Lung (tissue), 12 donors: Measurements from ENCODE around the gene P4HA1. TPM values are rescaled to one million over a fixed set of nuclear protein-coding genes. Genes with fewer than 3 reads are reported as not detected.

Source experiments
- ATAC-seq: fragments of 200-7000 bp; cut with Tn5 transposase; one replicate; pipeline ENCODE4 v1.9.1; 2020; ENCODE audit warnings: moderate number of reproducible peaks; ENCODE audit not compliant: insufficient read depth, low FRiP score
- DNase-seq, 3 donors: peaks; one replicate each; pipeline ENCODE4 v3.0.0-alpha.2; 2013 to 2017
- H3K27ac ChIP-seq, 2 donors: one replicate each; pipeline ENCODE4 v1.5.1; 2013; ENCODE audit warnings: mild to moderate bottlenecking in 2 of 2, moderate library complexity in 2 of 2, control low read depth in 1 of 2, inconsistent platforms in 1 of 2, low read depth in 1 of 2, low read length in 1 of 2
- H3K27me3 ChIP-seq, 3 donors: one replicate each; pipeline ENCODE4 v1.5.1; 2013; ENCODE audit warnings: low read length in 2 of 3; ENCODE audit not compliant: control insufficient read depth in 3 of 3, insufficient read depth in 3 of 3
- H3K36me3 ChIP-seq, 4 donors: one replicate each; pipeline ENCODE4 v1.5.1; 2013; ENCODE audit warnings: low read length in 4 of 4, mild to moderate bottlenecking in 1 of 4, moderate library complexity in 1 of 4; ENCODE audit not compliant: control insufficient read depth in 4 of 4, insufficient read depth in 4 of 4
- H3K4me1 ChIP-seq, 5 donors: one replicate each; pipeline ENCODE4 v1.5.1; 2013; ENCODE audit warnings: low read length in 5 of 5, mild to moderate bottlenecking in 2 of 5, moderate library complexity in 1 of 5; ENCODE audit not compliant: control insufficient read depth in 5 of 5, insufficient read depth in 5 of 5
- H3K4me3 ChIP-seq: one replicate; pipeline ENCODE4 v1.5.1; 2013; ENCODE audit warnings: mild to moderate bottlenecking, control low read depth, moderate library complexity
- H3K9ac ChIP-seq, 2 donors: one replicate each; pipeline ENCODE4 v1.5.1; 2013; ENCODE audit warnings: low read length in 2 of 2, control low read depth in 1 of 2; ENCODE audit not compliant: insufficient read depth in 1 of 2
- H3K9me3 ChIP-seq, 4 donors: one replicate each; pipeline ENCODE4 v1.5.1; 2013; ENCODE audit warnings: low read length in 3 of 4, mild to moderate bottlenecking in 1 of 4, moderate library complexity in 1 of 4; ENCODE audit not compliant: control insufficient read depth in 4 of 4, insufficient read depth in 3 of 4
- WGBS, 2 donors: extraction: QIAGEN DNeasy Blood & Tissue Kit; methylation state at CpG; one replicate each; pipeline ENCODE4 v1.1.7; 2013; 5-methylcytosine and 5-hydroxymethylcytosine counted together
- polyA plus RNA-seq, 2 donors: library from polyadenylated mRNA; stranded (reverse); fragments of 200-250 nt; gene quantifications; one replicate each; pipeline ENCODE4 v1.2.1, GENCODE V29; 2013
- total RNA-seq, 2 donors: library from RNA; depleted of rRNA in 1 of 2; stranded (reverse); fragments of >200 nt in 1 of 2; gene quantifications; one replicate each; pipeline ENCODE4 v1.2.1, GENCODE V29; 2014 to 2021
- TF ChIP-seq, protein P1 (sequence below): IDR thresholded peaks from 2 replicates; pipeline ENCODE4 v1.5.1; 2012; ENCODE audit warnings: mild to moderate bottlenecking; ENCODE audit errors: control extremely low read depth, extremely low read depth
- donor health status: control.
- donor health status: control.
- donor health status: Bipolar disorder and iron deficiency.
- donor health status: healthy.
- donor health status: DM: yes; HTN: yes; CAD: no.

P4HA1 gene
- total and polyA plus RNA-seq, 4 donors: 10.5 to 71.0 (median 32.2) TPM

DNA sequence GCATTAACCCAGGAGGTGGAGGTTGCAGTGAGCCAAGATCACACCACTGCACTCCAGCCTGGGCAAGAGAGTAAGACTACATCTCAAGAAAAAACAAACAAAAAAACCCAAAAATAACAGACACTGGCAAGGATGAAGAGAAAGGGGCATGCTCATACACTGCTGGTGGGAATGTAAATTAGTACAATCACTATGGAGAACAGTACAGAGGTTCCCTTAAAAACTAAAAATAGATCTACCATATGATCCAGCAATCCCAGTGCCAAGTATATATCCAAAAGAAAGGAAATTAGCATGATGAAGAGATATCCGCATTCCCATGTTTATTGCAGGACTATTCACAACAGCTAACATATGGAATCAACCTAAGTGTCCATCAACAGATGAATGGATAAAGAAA lies 75.6 kb downstream of the P4HA1 start:
- DNase-seq: peak in 1 of 3 donors; percentile 21
- TF ChIP-seq, protein P1, sequence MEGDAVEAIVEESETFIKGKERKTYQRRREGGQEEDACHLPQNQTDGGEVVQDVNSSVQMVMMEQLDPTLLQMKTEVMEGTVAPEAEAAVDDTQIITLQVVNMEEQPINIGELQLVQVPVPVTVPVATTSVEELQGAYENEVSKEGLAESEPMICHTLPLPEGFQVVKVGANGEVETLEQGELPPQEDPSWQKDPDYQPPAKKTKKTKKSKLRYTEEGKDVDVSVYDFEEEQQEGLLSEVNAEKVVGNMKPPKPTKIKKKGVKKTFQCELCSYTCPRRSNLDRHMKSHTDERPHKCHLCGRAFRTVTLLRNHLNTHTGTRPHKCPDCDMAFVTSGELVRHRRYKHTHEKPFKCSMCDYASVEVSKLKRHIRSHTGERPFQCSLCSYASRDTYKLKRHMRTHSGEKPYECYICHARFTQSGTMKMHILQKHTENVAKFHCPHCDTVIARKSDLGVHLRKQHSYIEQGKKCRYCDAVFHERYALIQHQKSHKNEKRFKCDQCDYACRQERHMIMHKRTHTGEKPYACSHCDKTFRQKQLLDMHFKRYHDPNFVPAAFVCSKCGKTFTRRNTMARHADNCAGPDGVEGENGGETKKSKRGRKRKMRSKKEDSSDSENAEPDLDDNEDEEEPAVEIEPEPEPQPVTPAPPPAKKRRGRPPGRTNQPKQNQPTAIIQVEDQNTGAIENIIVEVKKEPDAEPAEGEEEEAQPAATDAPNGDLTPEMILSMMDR: no peak
- Histone ChIP-seq H3K36me3 (peaks cover 10 to 19% (median 12%) of the 10 kb centered on the region in 4 donors), H3K27me3 (no peaks in the 10 kb centered on the region), H3K27ac (no peak overlapping the region), H3K4me3 (no peak overlapping the region), H3K9ac (no peak overlapping the region), H3K9me3 (no peaks in the 10 kb centered on the region), H3K4me1 (peaks cover 0 to 11% (median 2%) of the 10 kb centered on the region in 5 donors)
- 92 to 97% methylated on average over 1 of the region's 1 CpG for WGBS, 2 donors
- ATAC-seq: no peak

DNA sequence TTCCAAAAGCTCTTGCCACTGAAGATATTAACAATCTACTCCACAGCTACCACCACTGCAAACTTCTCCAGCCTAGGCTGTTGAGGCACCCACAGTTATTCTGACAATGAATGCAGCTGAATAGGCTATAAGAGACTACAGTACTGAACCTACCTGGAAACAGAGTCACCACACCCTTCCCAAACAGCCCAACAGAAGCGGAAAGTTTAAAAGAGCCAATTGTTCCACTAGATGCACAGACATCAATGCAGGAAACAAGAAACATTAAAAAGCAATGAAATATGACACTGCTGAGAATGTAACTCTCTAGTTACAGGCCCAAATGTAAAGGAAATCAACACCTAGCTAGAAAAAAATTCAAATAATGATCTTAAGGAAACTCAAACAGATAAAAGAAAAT lies 77.6 kb downstream of the P4HA1 start:
- Histone ChIP-seq H3K9me3 (no peaks in the 10 kb centered on the region), H3K4me3 (no peak overlapping the region), H3K27ac (no peak overlapping the region), H3K9ac (no peak overlapping the region), H3K36me3 (peaks cover 14 to 26% (median 20%) of the 10 kb centered on the region in 4 donors), H3K4me1 (peaks cover 0 to 11% (median 2%) of the 10 kb centered on the region in 5 donors), H3K27me3 (no peaks in the 10 kb centered on the region)
- TF ChIP-seq, protein P1: no peak
- no peak for ATAC-seq
- DNase-seq: no peak
- WGBS, 2 donors: 84 to 86% methylated on average over 1 of the region's 1 CpG

DNA sequence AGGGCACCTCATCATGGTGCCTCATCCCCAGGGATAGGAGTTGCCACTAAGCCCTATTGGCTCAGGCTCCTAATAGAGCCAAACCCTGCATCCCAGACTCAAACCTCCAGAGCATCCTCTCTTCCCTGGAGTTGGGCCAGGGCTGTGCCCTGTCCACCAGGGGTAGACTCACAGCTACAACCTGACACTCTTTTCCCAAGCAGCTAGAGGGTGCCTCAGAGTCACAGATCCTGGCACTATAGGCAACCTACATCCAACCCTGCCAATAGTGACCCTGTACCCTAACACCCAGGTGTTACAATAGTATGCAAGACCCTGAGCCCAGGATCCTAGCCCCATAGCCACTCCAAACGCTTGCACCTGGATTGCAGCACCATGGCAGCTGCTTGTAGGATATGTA lies 78.0 kb downstream of the P4HA1 start:
- Histone ChIP-seq H3K9ac (no peak overlapping the region), H3K27me3 (no peaks in the 10 kb centered on the region), H3K36me3 (peaks cover 14 to 22% (median 20%) of the 10 kb centered on the region in 4 donors), H3K4me1 (peaks cover 0 to 11% (median 2%) of the 10 kb centered on the region in 5 donors), H3K9me3 (no peaks in the 10 kb centered on the region), H3K27ac (no peak overlapping the region), H3K4me3 (no peak overlapping the region)
- no peak for DNase-seq
- TF ChIP-seq, protein P1: no peak
- ATAC-seq: no peak
- WGBS, 2 donors: 92 to 100% methylated on average over 1 of the region's 1 CpG

DNA sequence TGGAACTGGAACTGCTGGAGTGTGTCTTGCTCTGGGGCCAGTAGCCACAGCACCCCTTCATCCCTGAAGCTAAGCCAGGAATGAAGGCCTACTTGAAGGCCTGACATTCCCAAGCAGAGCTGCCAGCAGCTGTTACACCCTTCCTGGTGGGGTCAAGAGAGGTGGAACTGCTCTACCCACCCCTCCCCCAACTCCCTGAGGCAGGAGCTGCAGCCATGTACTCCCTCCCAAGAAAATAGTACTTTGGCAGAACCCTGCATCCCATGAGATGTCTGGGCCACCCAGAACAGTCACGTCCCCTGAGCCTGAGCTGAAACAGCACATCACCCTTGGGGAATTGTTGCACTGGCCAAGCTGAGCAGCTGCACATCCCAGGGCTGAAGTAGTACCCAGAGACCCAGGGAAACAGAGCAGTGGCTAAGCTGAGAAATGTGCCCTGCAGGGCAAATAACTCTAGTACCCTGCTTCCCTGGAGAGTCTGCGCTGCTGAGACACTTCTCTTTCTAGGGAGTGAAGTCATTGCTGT lies 78.6 kb downstream of the P4HA1 start:
- Histone ChIP-seq H3K4me3 (no peak overlapping the region), H3K27me3 (no peaks in the 10 kb centered on the region), H3K4me1 (peaks cover 0 to 11% (median 2%) of the 10 kb centered on the region in 5 donors), H3K9me3 (no peaks in the 10 kb centered on the region), H3K27ac (no peak overlapping the region), H3K9ac (no peak overlapping the region), H3K36me3 (peaks cover 14 to 25% (median 23%) of the 10 kb centered on the region in 4 donors)
- TF ChIP-seq, protein P1: no peak
- WGBS, 2 donors: 76 to 77% methylated on average over 2 of the region's 2 CpGs
- DNase-seq: peak in 1 of 3 donors; percentile 7
- no peak for ATAC-seq
